GM18526 (cell line): Measurements from ENCODE around the gene PTCD2.

ENCODE experiments used
- POLR2A ChIP-seq: IDR thresholded peaks from 3 replicates; pipeline ENCODE4 v1.6.1; 2011; ENCODE audit not compliant: insufficient read length; ENCODE audit errors: extremely low read depth

PTCD2 gene

DNA sequence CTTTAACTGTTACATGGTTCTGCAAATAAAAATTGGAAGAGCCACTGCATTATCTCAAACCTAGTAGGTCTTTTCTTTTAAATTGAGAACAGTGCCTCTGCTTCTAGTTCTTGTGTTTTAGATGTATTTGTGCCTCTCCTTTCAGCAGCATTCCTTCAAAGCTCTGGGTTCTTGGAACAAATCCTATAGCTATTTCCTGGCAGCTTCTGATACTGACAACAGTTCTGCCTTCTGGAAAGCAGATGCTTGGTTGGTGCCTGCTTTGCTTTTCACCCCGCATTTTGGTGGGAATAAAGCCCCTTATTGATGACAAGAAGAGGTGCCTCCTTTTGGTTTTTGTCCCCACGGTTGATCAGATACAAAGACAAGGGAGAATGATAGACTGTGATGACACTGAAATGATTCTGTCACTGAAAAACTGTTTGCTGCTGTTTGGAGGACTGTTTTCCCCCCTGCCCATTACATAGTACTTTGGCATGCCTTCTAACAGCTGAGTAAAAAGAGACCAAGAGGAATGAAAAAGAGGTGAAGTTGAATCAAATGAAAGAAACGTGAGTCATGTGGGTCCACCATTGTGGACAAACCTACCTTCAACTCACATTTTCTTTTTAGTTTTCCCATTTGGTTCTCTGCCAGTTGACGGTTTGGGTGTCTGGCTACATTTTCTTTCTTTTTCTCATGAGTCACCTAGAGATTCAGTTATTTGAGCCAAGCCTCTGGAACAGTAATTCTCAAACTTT lies 5.6 kb downstream of the PTCD2 start:
- no peak for TF ChIP-seq POLR2A

- no peak for TF ChIP-seq POLR2A
Observed at GRCh38 chr5:72326306-72326649, 6.1 kb downstream of the PTCD2 start.

DNA sequence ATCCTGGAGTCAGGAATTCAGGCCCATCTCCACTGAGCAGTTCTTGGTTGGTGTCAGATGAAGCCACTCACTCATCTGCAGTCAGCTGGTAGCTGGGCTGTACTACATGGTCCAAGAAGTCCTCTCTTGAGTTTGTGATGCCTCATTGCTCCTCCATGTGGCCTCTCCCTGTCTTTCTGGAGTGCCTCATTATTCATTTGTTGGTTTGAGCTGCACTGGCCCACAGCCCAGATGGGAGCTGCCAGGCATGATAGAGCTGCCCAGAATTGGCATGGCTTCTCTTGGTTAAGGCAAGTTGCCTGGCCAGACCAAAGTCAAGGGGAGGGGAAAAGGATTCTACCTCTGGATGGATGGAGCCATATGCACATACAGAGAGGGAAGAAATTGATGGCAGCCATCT lies 8.0 kb downstream of the PTCD2 start:
- TF ChIP-seq POLR2A, result no peak

- no peak for TF ChIP-seq POLR2A
Observed at GRCh38 chr5:72330712-72331111, 10.5 kb downstream of the PTCD2 start.

GRCh38 chr5:72337159-72337558 lies 17.0 kb downstream of the PTCD2 start:
- TF ChIP-seq POLR2A, result no peak

DNA sequence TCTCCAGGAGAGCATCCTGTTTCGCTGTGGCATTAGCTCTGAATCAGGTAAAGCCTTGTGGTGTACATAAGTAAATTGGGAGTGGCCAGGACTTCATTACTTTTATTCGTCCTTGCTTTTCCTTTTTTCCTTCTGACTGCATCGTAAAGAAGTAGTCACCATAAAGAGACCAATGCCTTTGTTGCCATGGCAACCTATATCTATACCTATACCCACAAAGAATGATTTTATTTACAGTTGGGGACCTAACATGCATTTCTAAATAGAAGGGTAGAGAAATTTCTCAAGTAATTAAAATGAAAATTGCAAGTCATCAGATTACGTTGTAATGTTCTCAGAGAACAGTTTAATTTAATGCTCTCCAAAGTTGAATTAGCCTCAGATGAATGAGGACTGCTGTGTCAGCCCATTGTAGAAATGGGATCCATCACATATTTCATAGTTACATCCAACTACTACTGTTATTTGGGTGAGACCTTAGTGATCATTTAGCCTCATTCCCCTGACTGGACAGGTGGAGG lies 18.6 kb downstream of the PTCD2 start:
- no peak for TF ChIP-seq POLR2A

DNA sequence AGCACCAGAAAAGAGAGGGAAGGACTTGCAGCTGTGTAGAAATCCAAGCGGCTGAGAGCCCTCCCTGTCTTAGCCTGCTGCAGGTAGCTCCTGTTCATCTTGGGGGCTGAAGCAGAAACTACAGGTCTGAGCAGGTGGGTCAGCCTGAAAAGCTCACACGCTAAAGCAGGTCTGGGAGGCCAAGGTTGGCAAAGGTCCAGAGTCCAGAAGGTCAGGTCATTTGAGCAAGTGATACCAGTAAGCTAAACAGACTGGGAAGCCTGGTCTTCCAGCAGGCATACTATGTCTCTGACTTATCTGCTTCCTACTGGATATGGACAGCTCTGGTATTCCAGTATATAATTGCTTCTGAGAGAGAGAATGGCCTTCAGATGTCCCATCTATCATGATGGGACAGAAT lies 26.2 kb downstream of the PTCD2 start:
- TF ChIP-seq POLR2A, result no peak

- no peak for TF ChIP-seq POLR2A
Observed at GRCh38 chr5:72347801-72348308, 27.7 kb downstream of the PTCD2 start.

DNA sequence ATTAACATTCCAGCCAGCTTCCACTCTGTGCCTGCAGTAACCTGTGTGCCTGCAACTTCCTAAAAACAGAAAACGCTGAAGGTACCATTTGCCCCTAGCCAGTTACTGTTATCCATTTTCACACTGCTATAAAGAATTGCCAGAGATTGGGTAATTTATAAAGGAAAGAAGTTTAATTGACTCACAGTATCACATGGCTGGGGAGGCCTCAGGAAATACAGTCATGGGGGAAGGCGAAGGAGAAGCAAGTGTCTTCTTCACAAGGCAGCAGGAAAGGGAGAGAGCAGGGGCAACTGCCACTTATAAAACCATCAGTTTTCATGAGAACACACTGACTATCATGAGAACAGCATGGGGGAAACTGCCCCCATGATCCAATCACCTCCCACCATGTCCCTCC lies 31.2 kb downstream of the PTCD2 start:
- no peak for TF ChIP-seq POLR2A

- no peak for TF ChIP-seq POLR2A
Observed at GRCh38 chr5:72352616-72353015, 32.4 kb downstream of the PTCD2 start.

- TF ChIP-seq POLR2A, result no peak
Observed at GRCh38 chr5:72353046-72353445, 32.9 kb downstream of the PTCD2 start.

DNA sequence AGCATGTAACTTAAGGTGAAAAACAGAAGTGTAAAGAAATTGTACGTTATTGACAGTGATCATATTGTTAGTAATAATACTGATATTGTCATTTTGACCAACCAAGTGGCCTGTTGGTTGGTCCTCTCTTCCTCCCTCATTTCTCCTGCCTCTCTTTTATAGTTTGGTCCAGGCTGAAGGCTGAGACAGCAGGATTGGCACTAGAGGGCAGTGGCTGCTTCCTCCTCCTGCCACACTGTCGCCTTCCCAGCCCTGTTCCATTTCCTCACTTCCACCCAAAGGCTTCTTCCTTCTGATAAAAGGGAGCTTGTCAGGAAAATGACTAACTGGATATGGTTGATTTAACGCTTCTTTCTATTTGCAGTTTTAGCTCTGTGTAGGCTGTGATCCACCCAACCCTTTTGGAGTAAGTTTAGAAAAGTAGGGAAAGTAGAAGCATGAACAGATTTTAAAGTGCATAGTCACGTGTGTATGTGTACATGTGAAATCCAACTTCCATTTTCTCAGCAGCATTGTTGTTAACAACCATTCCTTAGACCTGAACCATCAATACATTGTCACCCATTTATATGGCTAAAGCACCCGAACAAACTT lies 35.6 kb downstream of the PTCD2 start:
- no peak for TF ChIP-seq POLR2A

GRCh38 chr5:72356361-72356760 lies 36.2 kb downstream of the PTCD2 start:
- TF ChIP-seq POLR2A, result no peak

DNA sequence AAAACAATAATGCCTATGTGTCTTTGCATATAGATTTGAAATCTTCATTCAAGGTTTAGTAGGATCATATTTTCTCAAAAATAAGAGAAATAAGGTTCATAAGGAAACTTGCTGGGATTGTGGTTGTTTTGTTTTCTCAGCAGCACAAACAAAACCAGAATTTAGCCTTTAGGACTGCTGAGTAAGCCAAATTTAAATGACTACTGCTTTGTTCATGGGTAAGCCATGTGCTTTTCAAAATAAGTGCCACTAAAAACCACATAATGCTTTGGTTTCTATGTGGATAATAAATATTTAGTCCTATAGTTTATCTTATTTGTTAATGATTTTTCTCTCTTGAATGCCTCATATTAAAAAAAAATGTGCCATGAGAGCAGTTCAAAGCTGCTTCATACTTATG lies 38.8 kb downstream of the PTCD2 start:
- no peak for TF ChIP-seq POLR2A

- no peak for TF ChIP-seq POLR2A
Observed at GRCh38 chr5:72359886-72360285, 39.7 kb downstream of the PTCD2 start.

DNA sequence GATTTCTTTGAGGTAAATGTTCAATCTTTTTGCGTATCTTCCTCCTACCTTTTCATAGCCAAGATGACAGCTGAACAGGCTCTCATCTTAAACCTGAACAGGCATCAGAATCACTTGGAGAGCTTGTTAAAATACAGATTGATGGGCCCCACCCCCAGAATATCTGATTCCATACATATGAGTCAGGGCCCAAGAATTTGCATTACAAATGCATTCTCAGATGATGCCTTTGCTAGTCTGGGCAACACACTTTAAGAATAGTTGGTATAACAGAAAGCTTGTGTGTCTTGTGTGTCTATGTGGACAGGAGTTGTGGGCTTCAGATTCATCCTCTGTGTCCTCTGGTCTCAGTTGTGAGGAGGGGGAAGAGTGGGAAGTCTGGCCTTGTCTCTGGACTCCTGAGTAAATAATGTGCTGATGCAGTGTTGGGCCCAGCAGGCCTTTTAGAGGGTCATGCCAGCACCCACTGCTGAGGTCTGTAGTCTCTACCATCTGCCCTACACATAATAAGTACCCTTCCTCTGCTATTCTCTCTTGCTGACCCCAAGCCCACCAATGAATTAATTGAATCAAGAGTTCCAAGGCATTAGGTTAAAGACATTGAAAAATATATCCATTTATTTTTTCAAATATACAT lies 43.1 kb downstream of the PTCD2 start:
- no peak for TF ChIP-seq POLR2A
